ENCODE measurements around the gene RAB11FIP2.
A peak's percentile ranks its signal among the peaks of the same experiment; 100 is the strongest.

Gene RAB11FIP2

DNA sequence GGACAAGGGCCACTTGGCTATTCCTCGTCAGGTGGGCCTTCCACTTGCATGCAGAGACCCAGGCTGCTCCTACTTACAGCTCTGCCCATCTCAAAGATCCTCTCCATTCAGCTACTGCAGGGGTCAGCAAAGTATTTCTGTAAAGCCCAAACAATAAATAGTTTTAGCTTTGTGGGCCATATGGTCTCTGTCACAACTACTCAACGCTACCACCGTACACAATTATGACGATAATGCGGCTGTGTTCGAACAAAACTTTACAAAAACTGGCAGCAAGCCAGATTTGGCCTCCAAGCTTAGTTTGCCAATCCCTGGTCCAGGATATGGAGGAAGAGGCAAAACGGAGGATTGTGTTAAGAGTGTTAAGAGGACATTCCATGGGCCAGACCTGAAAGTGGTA, 12.8 kb downstream of the RAB11FIP2 start:
- no peak for DNase-seq

- no peak for DNase-seq
Observed at GRCh38 chr10:118032564-118032963, 14.2 kb downstream of the RAB11FIP2 start.

- DNase-seq, result no peak
Observed at GRCh38 chr10:118031351-118032075, 15.2 kb downstream of the RAB11FIP2 start.

- no peak for DNase-seq
Observed at GRCh38 chr10:118028619-118029018, 18.1 kb downstream of the RAB11FIP2 start.

DNA sequence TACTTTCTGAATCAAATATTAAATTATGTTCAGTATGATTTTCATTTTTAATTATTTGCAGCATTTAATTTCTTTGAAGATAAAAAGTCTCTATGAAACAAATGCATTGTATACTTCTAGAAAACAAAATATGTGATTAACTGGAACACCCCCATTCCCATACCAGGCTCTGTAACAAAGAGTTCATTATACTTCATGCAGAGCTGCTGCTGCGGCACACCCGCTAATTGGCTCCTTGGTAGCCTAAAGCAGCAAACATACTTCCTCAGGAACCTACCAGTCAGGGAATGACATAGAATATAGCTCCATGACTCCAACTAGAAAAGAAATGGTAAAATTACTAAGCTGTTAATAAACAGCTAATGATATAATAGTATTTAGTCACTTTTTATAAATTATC, 19.3 kb downstream of the RAB11FIP2 start:
- DNase-seq, result no peak

DNA sequence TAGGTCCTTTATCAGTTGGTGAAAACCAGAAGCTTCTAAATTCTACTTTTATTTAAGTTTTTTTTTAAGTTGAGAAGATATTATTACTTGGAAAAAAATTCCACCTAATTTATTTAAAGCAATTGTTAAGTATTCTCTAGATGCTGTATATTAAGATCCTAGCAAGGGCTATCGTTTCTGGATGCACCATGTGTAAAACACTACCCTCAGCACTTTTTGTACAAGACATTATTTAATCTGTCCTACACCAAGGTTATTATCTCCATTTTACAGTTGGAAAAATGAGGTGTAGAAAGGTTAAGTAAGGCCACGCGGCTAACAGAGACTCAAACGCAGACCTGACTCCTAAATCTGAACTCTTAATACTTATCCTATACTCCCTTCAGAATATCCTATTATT, 19.8 kb downstream of the RAB11FIP2 start:
- DNase-seq, result no peak

- DNase-seq, result no peak
Observed at GRCh38 chr10:118020365-118020764, 26.4 kb downstream of the RAB11FIP2 start.

- DNase-seq, result no peak
Observed at GRCh38 chr10:118017850-118018249, 28.9 kb downstream of the RAB11FIP2 start.

DNA sequence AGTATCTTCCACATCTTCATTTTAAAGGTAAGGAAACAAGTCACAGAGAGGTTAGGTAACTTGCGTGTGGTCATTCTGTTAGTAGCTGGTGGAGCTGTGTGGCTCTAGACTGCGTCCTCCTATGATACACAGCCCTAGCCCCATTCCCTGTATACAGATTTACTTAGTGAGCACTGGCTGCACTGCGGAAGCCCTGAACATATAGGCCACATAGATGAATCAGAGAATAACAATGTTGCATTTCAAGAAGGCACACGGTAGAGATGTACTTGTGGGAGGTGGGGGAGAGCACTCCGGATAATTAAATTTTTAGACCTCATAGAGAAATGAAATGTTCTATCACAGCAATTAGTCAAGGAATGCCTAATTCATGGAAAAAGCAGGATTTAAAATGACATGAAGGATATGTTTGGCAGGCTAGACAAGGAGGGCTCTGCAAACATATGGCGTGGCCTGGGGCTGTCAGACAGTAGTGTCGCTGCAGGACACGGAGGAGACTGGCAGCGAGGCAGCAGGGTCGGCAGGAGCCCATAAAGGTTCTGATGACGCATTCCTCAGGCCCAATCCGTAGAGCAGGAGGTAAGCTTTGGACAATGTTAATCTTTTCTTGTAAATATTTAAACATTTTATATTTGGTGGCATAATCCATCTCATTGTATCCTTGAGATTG, 29.5 kb downstream of the RAB11FIP2 start:
- DNase-seq, result no peak

DNA sequence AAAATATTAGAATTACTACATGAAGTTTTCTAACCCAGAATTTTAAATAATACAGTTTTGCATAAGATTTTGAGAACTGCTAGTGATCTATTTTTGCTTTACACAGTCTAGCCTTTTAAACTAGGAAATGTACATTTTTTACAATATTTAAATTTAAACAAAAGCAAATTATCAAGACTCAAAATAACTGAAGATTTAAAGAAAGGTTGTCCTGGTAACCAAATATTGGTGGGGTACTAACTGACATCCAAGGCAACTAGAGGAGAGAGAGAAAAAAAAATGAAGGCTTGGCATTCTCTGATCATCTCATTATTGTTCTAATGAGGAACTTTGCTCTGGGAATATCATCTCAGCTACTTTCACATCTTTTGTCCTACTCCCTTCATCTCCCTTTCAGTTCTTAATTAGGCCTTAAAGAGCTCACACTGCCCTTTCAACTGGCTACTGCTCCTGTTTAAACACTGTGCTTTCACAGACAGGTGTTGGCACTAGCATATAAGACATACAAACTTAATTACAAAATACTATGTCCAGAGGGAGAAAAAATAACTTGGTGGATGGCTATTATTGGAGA, 33.7 kb downstream of the RAB11FIP2 start:
- DNase-seq, result no peak

- DNase-seq, result no peak
Observed at GRCh38 chr10:118007773-118008172, 39.0 kb downstream of the RAB11FIP2 start.

DNA sequence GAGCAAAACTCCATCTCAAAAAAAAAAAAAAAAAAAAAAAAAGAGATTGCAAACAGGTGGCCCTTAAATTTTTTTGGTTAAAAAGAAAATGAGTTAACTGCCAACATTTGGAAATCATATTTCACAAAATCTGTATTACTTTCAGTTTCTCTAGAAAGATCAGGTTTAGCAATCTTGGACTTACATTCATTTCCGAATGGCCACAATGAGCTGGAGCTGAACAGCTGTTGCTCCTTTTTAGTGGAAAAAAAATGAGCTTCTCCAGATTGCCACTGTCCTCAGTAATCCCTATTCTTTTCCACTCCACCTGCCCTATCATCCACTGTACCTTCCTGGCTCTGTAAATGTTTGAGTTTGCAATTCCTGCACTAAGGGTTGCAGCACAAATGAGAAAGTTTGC, 43.6 kb downstream of the RAB11FIP2 start:
- peak; percentile 9 for DNase-seq

DNA sequence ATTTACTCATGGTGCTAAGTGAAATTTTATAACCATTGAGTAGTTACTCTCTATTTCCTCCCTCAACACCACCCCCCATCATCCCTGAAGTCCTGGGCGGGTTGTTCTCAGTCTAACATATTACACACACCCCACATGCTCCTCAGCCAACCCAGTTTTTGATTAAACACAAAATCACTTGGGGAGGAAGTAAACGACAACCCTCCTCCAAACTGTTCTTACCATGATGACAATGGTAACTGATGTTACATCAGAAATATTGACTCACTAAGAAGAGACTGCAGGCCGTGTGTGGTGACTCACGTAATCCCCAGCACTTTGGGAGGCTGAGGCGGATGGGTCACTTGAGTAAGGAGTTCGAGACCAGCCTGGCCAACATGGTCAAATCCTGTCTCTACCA, 44.2 kb downstream of the RAB11FIP2 start:
- peak; percentile 80 for DNase-seq

- no peak for DNase-seq
Observed at GRCh38 chr10:117997673-117998072, 49.1 kb downstream of the RAB11FIP2 start.

- DNase-seq, result no peak
Observed at GRCh38 chr10:117996709-117997108, 50.0 kb downstream of the RAB11FIP2 start.

- DNase-seq, result no peak
Observed at GRCh38 chr10:117994771-117995170, 52.0 kb downstream of the RAB11FIP2 start.

DNA sequence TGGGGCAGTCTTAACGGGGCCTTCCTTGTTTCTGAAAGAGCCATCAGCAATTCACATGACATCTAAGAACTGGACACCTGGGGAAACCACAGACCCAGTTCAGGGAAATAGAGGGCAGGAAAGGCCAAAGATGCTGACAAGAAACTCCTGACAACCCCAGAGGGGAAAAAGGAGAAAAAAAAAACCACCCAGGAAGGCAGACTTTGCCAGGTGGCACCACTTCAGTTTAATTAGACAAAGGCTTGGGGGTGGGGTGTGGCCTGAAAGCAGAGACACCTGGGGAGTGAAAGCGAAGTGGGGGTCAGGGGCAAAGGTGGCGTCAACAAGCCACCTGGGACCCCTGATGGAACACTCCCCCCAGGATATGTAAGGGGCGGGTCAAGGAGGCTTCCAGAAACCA, 53.6 kb downstream of the RAB11FIP2 start:
- DNase-seq, result no peak

- DNase-seq, result no peak
Observed at GRCh38 chr10:117991701-117992100, 55.0 kb downstream of the RAB11FIP2 start.

GRCh38 chr10:117989962-117990361, 56.8 kb downstream of the RAB11FIP2 start:
- DNase-seq, result no peak

GRCh38 chr10:117988814-117989213, 57.9 kb downstream of the RAB11FIP2 start:
- no peak for DNase-seq

DNA sequence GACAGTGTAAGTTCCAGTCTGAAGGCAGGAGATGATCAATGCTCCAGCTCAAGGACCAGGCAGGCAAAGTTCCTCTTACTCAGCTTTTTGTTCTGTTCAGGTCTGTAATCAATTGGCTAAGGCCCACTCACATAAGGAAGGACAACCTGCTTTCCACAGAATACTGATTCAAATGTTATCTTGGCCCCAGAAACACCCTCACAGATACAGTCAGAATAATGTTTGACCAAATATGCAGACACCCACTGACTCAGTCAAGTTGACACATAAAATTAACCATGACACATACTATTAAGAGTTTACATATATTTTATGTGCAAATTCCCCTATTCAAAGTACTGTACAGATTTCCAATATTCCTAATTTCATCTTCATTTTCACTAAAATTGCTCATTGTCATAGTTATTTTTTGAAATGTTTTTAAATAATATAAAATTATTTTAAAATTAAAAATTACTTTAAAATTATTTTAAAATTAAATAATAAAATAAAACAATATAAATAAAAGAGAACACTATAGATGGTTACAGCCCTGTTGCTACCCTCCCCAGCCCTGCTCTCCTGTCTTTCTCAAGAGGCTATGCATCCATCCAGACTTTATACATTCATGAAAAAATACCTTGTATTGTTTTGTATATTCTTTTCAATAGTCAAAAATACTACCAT, 59.4 kb downstream of the RAB11FIP2 start:
- DNase-seq, result no peak

- DNase-seq, result no peak
Observed at GRCh38 chr10:117983961-117984360, 62.8 kb downstream of the RAB11FIP2 start.

DNA sequence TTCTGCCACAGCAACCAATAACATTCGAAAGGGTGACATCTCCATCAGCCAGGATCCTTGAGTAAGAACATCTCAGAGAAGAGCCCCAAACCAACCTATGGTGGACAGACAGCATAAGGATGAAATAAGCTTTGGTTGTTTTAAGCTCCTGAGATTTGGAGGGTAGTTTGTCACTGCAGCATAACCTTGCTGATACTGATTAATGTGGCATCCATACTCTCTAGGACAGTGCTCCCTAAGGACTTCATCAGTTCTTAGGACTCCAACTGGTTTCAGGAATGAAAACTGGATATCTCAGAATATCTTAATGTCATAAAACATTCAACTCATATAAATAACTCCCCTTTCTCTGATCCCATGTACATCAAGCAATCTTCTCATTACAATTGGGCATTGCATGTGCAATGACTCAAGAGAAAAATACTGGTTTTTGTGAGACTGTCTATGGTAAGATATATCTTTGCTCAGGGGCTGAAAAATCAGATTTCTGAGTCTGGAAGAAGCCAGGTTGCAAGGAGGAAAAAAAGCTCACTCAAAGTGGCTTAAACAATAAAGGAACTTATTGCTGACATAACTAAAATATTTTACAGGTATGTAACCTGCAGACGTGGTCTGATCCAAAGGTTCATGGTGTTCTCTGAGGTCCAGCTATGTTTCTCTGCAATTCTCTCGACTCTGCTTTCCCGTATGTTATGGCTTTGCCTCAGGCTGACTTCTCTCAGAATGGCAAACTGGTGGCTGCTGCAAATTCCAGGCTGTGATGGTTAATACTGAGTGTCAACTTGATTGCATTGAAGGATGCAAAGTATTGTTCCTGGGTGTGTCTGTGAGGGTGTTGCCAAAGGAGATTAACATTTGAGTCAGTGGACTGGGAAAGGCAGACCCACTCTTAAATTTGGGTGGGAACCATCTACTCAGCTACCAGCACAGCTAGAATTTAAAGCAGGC, 65.7 kb downstream of the RAB11FIP2 start:
- no peak for DNase-seq
